RPMI8226 (cell line): ENCODE results near the gene KRT80.

Experiments used
- DNase-seq: peaks from one replicate; pipeline ENCODE4 v3.0.0-alpha.2; 2015

The KRT80 gene

GRCh38 chr12:52175371-52176350 is 16.2 kb downstream of the KRT80 start:
- DNase-seq = no peak

DNA sequence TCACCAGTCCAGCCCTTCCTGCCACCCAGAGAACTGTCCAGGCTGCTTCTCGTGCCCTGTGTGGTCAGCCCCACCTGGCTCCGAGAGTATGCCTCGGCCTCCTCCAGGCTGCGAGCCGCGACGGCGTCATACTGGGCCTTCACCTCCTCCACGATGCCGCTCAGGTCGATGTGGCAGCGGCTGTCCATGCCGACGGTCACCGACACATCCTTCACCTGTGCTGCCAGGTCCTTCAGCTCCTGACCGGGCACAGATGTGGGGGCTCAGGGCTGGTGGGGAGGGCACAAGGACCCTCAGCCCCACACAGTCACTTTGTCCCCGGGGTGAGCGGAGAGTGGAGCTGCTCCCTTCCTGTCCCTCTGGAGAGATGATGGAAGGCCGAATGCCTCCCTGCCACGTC is 18.3 kb downstream of the KRT80 start:
- DNase-seq = no peak

DNA sequence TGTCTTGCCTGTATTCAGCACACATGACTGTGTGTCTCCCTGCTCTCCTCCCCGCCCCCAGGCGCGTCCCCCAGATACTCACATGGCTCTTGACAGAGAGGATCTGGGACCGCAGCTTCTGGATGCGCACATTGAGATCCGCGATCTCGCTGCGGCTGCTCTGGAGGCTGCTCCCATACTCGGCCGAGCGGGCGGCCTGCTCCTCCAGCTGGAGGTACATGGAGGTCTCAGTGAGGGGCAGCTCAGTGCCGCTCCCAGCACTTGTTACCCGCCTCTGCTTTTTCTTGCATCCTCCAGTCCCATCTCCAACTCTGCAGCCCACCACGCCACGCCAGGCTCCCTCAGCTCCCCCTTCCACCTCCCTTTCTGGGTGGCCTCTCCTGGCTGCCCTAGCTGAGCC is 18.9 kb downstream of the KRT80 start:
- DNase-seq = no peak

DNA sequence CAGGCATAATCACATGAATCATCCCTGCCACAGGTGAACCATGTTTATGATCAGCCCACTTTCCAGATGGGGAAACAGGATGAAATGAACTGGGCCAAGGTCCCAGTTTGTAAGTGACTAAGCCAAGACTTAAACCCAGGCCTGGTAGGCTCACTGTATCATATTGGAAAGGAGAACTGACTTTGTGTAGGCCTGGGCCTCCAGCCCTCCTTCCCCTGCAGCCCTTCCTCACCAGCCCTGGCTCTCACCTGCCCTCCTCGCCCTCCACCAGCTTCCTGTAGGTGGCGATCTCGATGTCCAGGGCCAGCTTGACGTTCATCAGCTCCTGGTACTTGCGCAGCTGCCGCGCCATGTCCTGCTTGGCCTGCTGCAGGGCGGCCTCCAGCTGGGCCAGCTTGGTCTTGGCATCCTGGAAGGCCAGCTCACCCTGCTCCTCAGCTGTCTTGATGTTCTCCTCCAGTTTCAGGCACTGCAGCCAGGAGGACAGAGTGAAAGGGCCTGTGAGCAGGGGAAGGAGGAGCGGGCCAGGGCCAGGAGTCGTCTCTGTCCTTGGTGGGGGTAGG is 19.8 kb downstream of the KRT80 start:
- peak; percentile 53 for DNase-seq

GRCh38 chr12:52170827-52171226 is 21.0 kb downstream of the KRT80 start:
- no peak for DNase-seq

- no peak for DNase-seq
Measured at GRCh38 chr12:52169886-52170285, 21.9 kb downstream of the KRT80 start.

GRCh38 chr12:52168019-52168717 is 23.6 kb downstream of the KRT80 start:
- no peak for DNase-seq

- DNase-seq = no peak
Measured at GRCh38 chr12:52167526-52167925, 24.3 kb downstream of the KRT80 start.

DNA sequence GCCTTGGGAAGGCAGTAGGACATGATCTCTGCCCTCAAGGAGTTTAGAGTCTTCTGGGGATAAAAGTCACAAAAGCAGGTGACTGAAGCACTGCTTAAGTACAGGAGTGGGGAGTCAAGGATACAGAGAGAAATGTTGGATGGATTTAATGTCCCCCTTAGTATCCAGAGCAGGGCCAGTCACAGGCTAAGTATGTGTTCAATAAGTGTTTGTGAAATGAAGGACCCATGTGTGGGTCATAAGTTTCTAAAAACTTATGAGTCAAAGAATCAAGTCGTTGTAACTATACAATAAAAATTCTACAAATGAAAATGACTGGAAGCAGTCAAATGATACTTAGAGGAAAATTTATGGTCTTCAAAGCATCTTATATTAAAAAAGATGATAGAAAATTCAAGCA is 25.1 kb downstream of the KRT80 start:
- DNase-seq = no peak

GRCh38 chr12:52165096-52165855 is 26.5 kb downstream of the KRT80 start:
- no peak for DNase-seq

GRCh38 chr12:52164624-52165023 is 27.2 kb downstream of the KRT80 start:
- no peak for DNase-seq

DNA sequence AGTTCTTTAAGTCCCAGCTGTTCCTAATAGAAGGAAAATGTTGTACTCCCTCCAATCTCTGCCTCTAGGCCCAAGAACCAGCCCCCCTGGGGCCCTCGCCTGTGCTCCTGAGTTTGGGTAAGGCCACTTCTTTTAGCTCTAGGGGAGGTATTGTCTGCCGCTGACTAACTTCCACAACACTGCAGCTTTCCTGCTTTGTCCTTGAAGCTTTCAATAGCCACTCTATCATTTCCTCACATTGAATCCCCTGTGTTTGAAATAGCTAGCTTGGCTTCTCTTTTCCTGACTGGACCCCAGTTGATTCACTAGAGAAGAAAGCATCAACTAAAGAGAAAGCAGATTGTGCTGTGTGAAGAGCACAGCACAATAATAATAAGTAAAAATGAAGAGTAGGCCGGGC is 28.8 kb downstream of the KRT80 start:
- DNase-seq = no peak

DNA sequence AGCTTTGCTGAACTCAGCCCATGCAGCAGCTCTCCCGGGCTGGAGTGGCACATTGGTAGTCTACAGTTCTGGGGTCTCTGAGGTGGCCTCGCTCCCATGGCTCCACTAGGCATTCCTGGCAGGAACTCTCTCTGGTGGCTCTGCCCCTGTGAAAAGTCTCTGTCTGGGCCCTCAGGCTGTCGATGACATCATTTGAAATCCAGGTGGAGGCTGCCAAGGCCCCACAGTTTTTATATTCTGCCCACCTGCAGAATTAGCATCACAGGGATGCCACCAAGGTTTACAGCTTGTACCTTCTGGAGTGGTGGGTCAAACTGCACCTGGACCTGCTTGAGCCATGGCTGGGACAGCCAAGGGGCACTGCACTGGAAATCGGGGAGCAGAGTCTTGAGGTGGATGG is 31.6 kb downstream of the KRT80 start:
- no peak for DNase-seq

GRCh38 chr12:52157566-52158150 is 34.2 kb downstream of the KRT80 start:
- DNase-seq = no peak

GRCh38 chr12:52156757-52157565 is 34.9 kb downstream of the KRT80 start:
- peak; percentile 73 for DNase-seq

DNA sequence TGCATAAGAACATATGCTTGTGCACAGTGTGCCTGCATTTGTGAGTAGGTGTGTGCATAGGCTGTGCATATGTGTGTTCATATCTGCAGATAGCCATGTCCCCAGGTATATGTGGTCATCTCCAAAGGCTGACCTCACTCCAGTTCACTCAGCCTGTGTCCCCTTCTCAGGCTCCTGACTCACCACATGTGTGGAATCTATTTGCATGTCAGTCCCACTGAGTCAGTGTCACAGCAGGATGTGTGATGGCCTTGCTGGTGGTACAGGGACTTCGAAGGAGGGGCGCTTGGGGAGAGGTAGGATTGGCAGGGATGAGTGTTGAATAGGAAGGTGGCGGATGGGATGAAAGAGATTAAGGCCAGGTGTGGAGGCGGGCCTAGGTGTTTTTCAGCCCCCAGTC is 35.5 kb downstream of the KRT80 start:
- no peak for DNase-seq

GRCh38 chr12:52155048-52155868 is 36.6 kb downstream of the KRT80 start:
- no peak for DNase-seq

DNA sequence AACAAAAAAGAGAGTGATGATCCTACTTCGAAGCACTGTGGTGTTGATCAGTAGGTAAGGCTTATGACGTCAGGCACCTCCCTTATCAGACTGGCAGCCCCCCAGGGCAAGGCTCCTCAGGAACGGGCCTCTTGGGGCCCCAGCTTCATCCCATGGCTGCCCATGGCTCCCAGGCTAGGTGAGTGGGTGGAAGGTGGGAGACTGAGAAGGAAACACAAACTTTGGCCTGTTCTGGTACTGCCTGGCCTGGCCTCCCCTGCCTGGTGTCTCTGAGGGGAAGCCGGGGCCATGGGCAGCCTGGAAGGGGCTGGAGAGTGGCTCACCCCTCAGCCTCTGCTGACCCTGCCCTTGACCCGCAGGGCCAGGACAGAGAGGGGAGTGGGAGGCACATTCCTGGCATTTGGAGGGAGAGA is 38.9 kb downstream of the KRT80 start:
- no peak for DNase-seq

DNA sequence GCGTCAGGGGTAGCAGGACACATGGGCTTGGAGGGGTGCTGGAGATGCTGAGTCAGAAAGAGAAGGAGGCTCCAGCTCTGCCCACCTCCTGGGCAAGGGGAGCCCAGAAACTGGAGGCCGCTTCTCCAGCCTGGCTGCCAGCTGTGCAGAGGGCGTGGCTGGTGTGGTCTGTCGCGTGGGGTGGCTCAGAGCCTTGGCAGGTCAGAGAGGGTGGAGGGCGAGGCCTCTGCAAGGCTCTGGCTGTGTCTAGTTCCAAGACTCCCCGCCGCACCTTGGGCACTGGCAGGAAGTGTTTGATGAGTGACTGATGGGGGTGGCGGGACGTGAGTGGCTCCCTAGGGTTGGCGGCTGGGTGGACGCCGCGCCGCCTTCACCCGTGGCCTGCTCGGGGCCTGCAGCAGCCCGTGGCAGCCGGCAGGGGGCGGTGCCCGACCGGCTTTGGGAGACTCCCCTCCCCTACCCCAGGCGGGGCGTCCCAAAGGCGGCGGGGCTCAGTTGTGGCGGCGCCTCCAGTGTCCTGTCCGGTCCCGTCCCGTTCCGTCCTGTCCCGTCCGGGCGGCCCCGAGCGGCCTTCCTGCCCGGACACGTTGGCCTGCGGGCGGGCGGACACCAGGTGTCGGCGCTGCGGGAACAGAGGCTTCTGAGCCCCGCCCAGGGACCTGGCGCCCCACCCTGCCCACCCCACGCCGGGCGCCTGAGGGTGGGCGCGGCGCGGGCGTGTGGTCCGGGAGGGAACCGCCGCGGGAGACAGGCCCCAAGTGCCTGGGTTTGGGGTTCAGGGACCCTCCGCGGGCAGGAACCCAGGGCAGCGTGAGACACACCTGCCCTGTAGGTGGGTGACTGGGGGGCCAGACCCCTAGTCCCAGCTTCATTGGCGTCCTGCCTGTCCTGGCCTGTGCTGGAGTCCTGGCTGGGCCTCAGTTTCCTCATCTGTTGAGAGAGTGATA is 39.7 kb downstream of the KRT80 start:
- peak; percentile 80 for DNase-seq
